GM19438 (cell line): Measurements from ENCODE around the gene ABCD4.
"Not testable (repeated sequence)": the region's sequence is repeated elsewhere in the genome, so short reads cannot be mapped to it uniquely, and the experiment has no call there.

Source experiments
- ATAC-seq: cut with Tn5 transposase; IDR thresholded peaks from one replicate; pipeline ENCODE4 v1.9.1; 2021; ENCODE audit warnings: low read depth; ENCODE audit not compliant: unreplicated experiment

ABCD4 gene

DNA sequence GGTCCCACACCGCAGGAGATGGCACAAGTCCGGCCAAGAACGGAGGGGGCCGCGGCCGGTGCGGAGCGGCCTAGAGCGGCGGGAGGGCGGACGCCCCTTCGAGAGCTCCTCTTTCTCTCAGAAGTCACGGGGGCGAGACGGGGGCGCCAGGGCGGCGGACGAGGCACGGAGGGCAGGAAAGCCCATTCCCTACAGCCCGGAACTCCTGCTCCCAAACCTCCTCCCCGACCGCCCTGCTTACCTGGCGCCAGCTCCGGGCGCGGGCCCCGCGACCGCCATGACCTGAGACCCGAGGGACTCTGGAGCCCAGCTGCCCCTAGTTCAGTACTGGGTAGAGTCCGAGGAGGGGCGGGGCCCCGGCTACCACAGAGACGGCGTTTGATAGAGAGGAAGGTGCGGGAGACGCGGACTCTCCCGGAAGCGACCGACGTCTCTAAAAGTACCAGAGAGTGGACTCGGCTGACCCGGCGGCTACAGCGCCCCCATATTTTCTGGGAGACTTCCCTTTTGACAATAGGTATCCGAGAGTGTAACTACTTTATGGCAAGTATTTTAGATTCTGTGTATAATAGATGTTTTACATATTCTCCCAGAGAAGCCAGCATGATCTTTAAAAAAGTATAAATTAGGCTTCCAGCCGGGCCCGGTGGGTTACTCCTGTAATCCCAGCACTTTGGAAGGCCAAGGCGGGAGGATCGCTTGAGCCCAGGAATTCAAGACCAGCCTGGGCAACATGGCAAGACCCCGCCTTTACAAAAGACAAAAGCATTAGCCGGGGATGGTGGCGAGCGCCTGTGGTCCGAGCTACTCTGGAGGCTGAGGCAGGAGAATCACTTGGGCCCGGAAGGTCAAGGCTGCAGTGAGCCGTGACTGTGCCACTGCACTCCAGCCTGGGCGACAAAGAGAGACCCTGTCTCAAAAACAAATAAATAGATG lies at the start of gene ABCD4:
Gene ABCD4, minus strand, starts transcription at position 301 of the 936 bp plus-strand sequence. Its CDS starts 22 bp downstream, at position 279.
- ATAC-seq, result peak; percentile 90

DNA sequence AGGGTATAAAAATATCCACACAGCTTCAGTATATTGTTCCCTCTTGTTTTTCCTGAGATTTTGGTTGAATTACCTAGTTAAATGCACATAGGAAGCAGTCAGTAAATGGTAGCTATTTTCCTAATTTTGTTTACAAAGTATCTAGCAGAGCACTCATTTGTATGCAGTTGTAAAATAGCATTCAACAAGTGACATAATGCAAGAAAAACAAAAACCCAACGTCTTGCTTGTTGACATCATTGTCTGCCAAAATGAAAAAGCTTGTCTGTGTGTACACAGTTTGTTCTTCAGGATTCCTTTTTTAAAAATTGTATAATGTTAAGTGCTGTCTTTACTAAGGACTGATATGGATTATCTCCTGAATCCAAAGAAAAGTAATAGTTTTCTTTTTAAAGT lies 48.2 kb upstream of the ABCD4 start:
- no peak for ATAC-seq

DNA sequence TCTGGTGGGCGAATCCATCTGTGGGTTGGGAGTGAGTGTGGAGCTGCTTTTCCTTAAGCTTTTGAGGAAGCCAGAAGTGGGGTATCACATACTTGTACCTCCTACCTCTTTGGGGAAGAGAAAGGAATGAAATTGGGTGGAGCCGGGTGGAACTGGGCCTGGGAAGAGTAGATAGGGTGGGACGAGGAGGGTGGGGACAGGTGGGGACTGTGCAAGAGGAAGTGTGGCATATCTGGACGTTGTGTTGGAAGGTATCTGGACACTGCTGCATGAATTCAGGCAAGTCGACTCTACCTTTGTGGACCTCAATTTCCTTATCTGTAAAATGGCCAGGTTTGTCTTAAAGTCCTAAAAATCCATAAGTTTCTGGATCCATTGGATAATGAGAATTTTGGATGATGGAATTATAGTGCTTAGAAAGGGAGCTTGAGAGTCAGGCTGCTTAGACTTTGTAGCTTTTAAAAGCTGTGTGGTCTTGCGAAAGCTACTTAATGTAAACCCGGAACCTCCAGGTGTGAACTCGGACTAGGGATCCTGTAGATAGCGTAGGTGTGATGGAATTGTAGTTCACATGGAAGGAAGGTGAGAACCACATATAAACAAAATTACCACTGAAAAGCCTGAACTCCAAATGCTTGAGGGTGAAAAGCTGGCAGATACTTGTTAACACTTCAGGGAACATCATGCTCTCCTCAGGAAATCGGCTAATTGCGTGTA lies 47.6 kb upstream of the ABCD4 start:
- ATAC-seq, result no peak

DNA sequence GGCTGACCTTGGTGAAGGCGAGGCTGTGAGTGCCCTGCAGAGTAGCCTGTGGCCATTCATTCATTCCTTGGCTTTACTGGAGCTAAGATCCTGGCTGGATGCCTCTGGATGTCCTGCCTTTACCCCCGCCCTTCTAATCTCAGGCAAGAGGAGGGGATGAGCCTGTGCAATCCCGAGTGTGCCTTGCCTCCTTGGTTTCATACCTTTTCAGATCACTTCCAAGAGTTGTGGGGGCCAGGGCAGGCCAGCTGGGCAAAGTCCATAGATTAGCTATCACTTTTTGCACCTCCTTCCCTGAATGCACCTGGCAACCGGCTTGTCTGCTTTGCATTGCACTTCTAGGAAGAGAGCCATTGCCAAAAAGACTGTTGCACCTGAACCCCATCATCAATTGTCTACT lies 47.0 kb upstream of the ABCD4 start:
- ATAC-seq, result no peak

DNA sequence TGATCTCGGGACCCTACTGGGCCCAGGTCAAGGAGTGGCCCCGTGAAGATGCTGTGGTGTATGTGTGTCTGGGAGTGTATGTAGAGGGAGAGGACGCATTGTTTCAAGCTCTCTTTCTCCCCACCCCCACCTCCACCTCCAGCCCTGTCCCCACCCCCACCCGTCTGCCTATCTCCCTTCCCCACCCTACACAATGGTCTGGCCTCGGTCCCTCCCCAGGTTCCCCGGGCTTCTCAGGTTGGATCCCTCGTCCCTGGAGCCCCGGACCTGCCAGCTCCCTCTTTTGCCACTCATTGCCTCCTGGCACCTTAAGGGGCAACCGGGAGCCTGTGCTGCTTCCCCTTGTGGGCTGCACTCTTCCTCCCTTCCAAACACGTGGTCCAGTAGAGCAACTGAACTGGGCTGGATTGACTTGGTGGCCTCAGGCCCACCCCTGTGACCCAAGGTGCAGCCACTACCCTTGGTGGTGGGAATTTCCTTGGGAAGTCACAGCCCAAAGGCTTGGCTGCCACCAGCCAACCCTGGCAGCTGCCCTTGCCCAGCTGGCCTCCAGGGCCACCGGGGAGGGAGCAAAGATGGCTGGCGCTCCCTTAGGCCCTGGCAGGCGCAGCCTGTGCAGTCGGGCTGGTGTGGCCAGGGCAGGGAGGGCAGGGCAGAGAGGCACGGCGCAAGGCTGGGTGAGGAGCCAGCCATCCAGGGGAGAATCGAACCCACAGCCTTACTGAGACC lies 46.2 kb upstream of the ABCD4 start:
- no peak for ATAC-seq

DNA sequence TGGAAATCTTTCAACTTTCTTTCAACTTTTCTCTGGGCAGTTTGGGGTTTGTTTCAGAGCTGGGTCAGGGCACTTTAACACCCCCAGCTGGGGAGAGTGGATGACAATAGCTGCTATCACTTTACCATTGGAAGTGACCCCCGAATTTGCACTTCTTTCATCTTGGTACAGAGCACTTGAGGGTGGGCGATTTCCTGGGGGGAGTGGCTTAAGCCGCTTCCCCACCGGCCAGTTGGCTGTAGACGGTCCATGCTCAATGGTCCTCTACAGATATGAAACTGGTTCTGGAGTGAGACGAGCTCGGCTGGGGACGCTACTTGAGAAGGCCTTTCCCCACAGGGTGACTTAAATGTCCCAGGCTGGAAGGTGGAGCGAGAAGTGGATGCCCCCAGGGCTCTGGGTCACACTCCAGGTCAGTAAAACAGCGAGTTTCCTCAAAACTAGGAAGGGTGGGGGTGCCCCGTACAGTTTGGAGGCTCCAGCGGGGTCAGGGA lies 45.6 kb upstream of the ABCD4 start, which contains the start of gene VRTN:
Gene VRTN, plus strand, starts transcription at position 231 of the 494 bp plus-strand sequence. CDS start 8,313 bp downstream, outside the sequence.
- ATAC-seq, result no peak

DNA sequence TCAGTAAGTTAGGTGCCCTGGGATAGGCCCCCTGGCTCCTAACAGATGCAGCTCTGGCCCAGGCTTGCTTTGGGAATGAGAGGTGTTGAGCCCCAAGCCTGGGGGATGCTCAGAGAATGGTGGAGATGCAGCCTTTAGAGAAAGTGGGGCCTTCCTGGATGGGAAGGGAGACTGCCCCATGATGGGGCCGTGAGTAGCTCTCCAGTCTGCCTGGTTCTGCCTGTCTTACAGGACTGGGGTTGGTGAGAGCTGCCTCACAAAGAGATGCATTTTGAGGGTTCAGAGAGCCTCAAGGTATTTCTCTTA lies 45.0 kb upstream of the ABCD4 start:
- ATAC-seq, result no peak

DNA sequence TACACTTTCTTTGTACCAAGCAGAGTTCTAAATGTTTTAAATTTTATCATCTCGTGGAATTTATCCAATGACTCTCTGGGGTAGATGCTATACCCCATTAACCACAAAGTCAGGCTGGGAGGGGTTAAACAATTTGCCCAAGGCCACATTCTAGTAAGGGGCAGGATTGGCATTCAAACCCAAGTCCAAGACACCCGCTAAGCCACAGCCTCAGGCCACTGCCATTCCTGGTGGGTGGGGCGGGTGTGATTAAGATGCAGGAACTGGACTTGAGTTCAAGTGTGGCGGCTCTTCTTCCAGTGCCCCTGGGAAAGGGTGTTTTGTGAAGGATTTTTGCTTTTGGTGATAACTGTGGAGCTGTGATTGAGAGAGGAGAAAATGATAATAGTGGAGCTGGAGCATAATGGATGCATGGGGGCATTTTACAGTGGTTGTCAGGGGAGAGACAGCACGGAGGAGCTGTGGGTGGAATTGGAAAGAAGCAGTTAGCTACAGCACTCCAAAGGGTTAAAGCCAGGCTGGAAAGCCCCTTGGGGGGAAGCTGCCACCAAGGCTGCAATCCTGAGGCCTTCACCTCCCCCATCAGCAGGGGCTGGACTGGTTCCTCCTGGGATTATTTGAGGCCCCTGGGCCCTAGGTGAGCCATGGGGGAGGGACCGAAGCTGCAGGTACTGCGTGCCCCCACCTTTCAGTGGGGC lies 44.5 kb upstream of the ABCD4 start:
- no peak for ATAC-seq

DNA sequence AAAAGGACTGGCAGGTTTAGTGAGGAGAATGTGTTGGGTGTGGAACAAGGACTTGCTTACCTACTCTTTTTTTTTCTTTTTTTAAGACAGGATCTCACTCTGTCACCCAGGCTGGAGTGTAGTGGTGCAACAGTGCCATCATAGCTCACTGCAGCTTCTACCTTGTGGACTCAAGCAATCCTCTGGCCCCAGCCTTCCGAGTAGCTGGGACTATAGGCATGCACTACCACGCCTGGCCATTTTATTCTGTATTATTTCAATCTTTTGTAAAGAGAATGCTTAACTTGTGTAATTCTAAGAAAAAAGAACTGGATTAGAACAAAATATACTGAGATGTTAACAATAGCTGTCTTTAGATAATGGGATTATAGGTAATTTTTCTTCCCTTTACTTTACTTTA lies 43.6 kb upstream of the ABCD4 start:
- no peak for ATAC-seq

DNA sequence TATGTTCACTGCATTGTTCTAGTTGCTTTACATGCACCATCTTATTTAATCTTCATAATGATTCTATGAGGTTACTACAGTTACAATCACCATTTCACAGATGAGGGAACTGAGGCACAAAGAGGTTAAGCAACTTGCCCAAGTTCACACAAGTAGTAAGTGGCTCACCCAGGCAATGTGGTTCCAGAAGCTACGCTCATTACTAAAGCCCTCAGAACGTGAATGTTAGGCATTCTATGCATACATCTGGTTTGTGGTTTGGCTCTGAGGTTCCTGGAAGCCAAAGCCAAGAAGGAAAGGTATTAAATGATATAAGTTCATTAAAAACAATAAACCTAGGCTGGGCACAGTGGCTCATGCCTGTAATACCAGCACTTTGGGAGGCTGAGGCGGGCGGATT lies 31.2 kb upstream of the ABCD4 start:
- no peak for ATAC-seq

DNA sequence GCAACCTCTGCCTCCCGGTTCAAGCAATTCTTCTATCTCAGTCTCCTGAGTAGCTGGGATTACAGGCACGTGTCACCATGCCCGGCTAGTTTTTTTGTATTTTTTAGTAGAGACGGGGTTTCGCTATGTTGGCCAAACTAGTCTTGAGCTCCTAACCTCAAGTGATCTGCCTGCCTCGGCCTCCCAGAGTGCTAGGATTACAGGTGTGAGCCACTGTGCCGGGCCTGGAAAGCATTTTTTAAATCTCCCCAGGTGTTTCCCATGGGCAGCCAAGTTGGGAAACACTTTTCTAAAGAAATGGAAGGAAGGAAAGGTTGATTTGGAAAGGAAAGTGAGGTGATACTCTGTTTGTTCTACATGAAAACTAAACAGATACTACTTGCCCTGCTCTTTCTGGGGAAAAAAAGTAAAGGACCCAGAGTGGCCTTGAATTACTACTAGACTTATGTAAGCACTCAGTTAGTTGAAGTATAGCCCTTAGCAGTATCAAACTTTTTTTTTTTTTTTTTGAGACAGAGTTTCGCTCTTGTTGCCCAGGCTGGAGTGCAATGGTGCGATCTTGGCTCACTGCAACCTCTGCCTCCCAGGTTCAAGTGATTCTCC lies 27.3 kb upstream of the ABCD4 start:
- ATAC-seq, result not testable (repeated sequence)

DNA sequence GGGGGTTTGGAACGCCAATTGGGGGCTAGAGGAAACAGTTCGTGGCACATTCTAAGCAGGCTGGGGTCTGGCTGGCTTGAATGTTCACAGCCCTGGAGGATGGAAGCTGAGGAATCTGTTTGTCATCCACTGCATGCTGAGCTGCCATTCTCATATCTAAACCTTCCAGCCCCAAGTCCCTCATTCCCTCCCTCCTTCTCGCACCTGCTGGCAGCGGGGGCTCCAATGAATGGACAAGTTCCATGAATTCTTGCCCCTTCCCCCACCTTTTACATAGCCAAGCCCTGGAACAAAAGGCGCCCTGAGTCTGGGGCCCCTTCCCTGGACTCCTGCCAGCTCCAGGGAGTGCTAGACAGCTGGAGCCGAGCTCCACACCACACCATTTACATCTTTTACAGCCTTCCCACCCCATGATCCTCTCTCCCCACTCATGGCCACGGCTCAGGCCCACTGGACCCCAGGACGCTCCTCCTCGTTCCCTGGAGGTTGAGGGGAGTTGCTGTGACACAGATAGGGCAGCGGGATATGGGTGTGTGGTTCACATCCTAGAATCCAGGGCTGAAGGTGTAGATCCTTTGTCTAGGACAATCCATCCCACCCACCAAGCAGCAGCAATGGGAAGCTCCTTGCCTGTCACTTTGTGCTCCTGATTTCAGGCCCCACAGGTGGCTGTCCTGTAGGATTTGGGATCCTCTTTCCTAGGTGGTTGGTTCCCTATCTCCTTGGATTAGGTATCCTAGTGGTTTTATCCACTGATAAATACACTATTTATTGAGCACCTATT lies 23.8 kb upstream of the ABCD4 start:
- no peak for ATAC-seq

DNA sequence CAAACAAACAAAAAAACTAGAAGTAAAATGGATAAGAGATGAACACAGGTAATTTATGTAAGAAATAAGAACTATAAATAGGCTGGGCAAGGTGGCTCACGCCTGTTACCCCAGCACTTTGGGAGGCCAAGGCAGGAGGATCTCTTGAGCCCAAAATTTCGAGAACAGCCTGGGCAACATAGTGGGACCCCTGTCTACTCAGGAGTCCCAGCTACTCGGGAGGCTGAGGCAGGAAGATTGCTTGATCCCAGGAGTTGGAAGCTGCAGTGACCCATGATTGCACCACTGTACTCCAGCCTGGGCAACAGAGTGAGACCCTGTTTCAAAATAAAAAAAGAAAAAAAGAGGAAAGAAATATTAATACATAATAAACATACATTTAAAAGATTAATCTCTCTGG lies 22.7 kb upstream of the ABCD4 start:
- no peak for ATAC-seq

DNA sequence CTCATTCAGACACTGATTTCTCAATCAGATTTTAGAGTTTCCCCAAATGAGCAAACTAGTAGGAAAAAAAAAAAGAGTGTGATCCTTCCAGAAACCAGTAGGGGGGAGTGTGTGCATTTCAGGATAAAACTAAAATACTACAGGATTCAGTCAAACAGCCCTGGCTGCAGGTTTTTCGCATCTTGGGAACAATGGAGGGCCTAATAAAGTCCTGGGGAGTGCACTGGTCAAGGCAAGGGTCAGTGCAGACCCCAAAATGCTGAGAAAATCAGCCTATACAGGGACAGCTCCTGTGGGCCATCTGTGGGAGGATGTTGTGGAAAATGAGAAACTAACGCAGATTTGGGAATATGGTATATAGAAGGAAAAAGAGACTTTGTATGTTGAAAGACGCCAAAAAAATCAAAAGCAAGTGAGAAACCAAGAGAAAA lies 22.2 kb upstream of the ABCD4 start:
- no peak for ATAC-seq

DNA sequence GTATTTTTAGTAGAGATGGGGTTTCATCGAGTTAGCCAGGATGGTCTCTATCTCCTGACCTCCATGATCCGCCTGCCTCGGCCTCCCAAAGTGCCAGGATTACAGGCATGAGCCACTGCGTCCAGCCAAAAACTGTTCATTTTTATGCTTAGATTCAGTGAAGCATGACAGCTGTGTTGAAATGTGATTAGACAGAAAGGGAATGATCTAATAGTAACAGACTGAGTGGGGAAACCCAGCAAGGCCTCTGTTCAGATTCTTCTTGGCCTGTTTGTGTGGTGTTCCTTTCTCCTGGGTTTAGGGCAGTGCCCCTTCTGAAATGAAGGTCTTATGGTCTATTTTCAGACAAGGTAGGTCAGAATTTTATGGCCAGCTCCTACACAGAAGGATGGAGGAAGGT lies 11.8 kb upstream of the ABCD4 start:
- ATAC-seq, result no peak

DNA sequence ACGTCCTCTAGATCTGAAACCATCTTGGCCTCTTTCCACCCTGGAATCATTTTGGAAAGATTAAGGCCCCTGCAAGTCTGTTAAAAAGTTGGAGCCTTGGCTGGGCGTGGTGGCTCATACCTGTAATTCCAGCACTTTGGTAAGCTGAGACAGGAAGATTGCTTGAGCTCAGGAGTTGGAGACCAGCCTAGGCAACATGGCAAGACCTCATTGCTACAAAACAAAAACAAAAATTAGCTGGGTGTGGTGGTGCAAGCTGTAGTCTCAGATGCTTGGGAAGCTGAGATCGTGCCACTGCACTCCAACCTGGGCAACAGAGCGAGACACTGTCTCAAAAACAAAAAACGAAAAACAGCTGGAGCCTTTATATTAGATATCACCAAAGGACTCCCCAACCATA lies 10.9 kb upstream of the ABCD4 start:
- ATAC-seq, result no peak

DNA sequence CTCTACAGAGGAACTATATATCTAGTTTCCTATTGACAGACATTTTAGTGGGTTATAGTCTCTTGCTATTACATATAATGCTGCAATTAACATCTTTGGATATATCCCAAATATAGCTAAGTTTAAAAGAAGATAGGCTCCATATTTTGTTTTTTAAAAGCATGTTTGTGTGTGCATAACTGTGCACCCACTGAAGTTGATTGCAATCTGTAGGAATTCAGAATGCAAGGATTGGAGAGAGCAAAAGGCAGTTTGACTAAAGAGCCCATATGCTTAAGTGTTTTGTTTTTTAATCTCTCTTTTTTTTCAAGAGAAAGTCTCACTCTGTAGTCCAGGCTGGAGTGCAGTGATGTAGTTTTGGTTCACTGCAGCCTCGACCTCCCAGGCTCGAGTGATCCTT lies 9.4 kb upstream of the ABCD4 start:
- no peak for ATAC-seq

DNA sequence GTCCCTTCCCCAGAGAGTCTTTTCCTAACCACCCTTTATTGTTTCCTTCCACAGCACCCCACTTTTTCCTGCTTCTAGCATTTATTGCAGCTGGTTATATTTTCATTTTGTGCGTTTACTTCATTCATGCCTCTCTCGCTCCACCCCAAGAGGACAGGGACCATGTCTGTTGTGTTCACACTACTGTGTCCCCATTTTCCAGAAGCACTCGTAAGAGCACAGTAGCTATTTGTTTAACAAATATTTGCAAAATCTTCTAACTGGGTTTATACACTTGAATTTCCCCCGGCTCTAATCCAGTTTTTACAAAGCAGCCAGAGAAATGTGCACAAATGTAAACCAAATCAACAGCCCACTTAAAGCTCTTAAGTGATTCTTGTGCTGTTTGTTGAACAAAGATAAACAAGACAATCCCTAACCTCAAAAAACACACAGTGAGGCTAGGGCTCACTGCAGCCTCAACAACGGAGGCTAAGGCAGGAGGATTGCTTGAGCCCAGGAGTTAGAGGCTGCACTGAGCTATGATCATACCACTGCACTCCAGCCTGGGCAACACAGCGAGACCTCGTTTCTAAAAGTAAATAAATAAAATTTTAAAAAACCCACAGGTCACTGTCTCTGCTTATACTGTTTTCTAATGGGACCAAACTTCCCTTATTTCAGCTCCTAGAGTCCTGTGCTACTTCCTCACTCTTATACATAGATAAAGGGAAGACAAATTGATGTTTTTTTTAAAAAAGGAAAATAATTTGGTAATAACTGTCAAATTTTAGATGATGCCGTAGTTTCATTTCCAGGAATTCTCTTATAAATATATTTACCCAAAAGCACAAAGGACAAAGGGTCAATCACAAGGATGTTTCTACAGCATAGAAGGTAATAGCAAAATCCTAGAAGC lies 6.6 kb upstream of the ABCD4 start:
- ATAC-seq, result no peak
